Thyroid gland (tissue), 4 donors: ENCODE results near the gene PTPRE.

ENCODE experiments used
- POLR2A ChIP-seq, 2 donors: fragments of 450-650 bp; IDR thresholded peaks; one replicate each; pipeline ENCODE4 v1.6.1; 2017; ENCODE audit warnings: antibody characterized with exemption in 2 of 2, mild to moderate bottlenecking in 2 of 2, moderate library complexity in 1 of 2
- TF ChIP-seq, protein P1 (sequence below), 6 experiments: fragments of 200-600 bp in 3 of 6; fragments of 450-650 bp in 3 of 6; sonication (generic) in 3 of 6; IDR thresholded peaks; one replicate each; pipeline ENCODE4 v1.5.1; 2016 to 2019; ENCODE audit warnings: antibody characterized with exemption in 6 of 6, mild to moderate bottlenecking in 2 of 6, inconsistent platforms in 1 of 6, moderate library complexity in 1 of 6

DNA sequence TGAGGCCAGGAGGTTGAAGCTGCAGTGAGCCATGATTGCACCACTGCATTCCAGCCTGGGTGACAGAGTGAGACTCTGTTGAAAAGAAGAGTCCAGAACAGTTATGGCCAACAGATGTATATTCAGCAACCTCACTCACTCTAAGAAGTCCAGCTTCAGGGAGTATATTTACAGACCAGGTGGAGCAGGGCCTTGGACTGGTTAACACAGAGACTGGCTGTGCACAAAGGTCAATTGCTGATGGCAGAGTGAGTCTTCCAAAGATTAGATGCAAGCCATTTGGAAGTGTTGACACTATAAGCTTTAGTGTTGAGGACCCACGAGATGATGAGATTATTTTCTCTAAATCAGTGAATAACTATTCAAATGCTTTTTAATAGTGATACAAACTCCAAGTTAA lies 39.1 kb upstream of the PTPRE start:
- no peak for TF ChIP-seq POLR2A (IDR thresholded peaks at IDR 0.05)
- TF ChIP-seq, protein P1, sequence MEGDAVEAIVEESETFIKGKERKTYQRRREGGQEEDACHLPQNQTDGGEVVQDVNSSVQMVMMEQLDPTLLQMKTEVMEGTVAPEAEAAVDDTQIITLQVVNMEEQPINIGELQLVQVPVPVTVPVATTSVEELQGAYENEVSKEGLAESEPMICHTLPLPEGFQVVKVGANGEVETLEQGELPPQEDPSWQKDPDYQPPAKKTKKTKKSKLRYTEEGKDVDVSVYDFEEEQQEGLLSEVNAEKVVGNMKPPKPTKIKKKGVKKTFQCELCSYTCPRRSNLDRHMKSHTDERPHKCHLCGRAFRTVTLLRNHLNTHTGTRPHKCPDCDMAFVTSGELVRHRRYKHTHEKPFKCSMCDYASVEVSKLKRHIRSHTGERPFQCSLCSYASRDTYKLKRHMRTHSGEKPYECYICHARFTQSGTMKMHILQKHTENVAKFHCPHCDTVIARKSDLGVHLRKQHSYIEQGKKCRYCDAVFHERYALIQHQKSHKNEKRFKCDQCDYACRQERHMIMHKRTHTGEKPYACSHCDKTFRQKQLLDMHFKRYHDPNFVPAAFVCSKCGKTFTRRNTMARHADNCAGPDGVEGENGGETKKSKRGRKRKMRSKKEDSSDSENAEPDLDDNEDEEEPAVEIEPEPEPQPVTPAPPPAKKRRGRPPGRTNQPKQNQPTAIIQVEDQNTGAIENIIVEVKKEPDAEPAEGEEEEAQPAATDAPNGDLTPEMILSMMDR (IDR thresholded peaks at IDR 0.05), result no peak
